ENCODE data around the gene MTMR10.

Gene MTMR10

GRCh38 chr15:30924353-30924752 lies 67.1 kb downstream of the MTMR10 start:
- Histone ChIP-seq H3K27ac (replicated peaks; ENCODE audit: low read length) (no peak overlapping the region), H3K27me3 (ENCODE audit: control insufficient read depth in 3 of 3, insufficient read depth in 3 of 3, low read depth in 1 of 3, low read length in 3 of 3) (no peaks in the 10 kb centered on the region), H2BK120ac (ENCODE audit: low read depth, low read length) (no peak overlapping the region), H2BK5ac (ENCODE audit: low read length) (no peak overlapping the region), H3K79me1 (ENCODE audit: low read depth, low read length) (peaks cover 3% of the 10 kb centered on the region), H2BK12ac (ENCODE audit: low read length) (no peak overlapping the region), H2AK5ac (ENCODE audit: low read depth, low read length) (no peak overlapping the region), H4K8ac (ENCODE audit: low read depth, low read length) (no peak overlapping the region), H3K4ac (ENCODE audit: low read length) (no peak overlapping the region), H2BK15ac (ENCODE audit: low read length) (no peak overlapping the region), H3K9me3 (replicated peaks in 1 of 2; ENCODE audit: control insufficient read depth in 2 of 2, insufficient read depth in 1 of 2, low read depth in 1 of 2, low read length in 2 of 2) (peaks cover 0 to 1% of the 10 kb centered on the region in 2 donors), H3K36me3 (replicated peaks in 1 of 2; ENCODE audit: control insufficient read depth in 2 of 2, insufficient read depth in 2 of 2, low read length in 2 of 2) (peaks cover 33 to 98% of the 10 kb centered on the region in 2 donors), H3K4me3 (ENCODE audit: low read length in 2 of 2) (no peak overlapping the region), H3K4me1 (ENCODE audit: control insufficient read depth in 2 of 2, insufficient read depth in 1 of 2, low read depth in 1 of 2, low read length in 2 of 2) (peaks cover 11 to 13% of the 10 kb centered on the region in 2 donors), H3K14ac (ENCODE audit: low read length) (no peak overlapping the region), H3K23ac (ENCODE audit: low read depth, low read length, poor library complexity) (no peak overlapping the region), H3K4me2 (ENCODE audit: insufficient read depth, low read length, poor library complexity, severe bottlenecking) (no peak overlapping the region), H4K91ac (ENCODE audit: low read depth, low read length, poor library complexity) (no peak overlapping the region), H3K9ac (ENCODE audit: low read depth, low read length, poor library complexity) (no peak overlapping the region), H2AFZ (ENCODE audit: low read length) (no peak overlapping the region), H3K18ac (ENCODE audit: low read length) (no peak overlapping the region)
- no peak for DNase-seq (ENCODE audit: low spot score)
- no CpG with 5 or more reads among the region's 5 CpGs for WGBS, 2 donors (ENCODE audit: extremely low coverage in 2 of 2, insufficient read length in 2 of 2, insufficient replicate concordance in 1 of 2)

DNA sequence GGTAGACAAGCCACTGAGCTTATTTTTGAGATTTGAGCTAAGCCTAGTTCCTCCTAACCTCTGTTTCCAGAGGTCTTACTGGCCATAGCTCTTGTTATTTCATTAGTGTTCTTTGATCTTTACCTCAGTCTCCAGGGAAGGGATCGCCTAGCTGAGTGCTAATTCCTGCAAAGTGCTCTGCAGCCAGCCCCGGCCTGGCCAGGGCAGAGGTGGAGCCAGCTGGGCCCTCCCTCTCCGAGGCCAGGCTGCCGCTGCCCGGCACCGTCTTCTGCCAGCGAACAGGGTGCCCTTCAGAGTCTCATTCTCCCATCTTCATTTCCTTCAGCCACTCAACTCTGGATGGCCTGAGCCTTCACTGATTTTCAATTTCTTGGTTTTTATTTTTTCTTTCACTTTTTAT lies 68.0 kb downstream of the MTMR10 start:
- no peak overlapping the region for H4K8ac ChIP-seq (ENCODE audit: low read depth, low read length)
- H3K27me3 ChIP-seq (ENCODE audit: control insufficient read depth in 3 of 3, insufficient read depth in 3 of 3, low read depth in 1 of 3, low read length in 3 of 3): no peaks in the 10 kb centered on the region
- DNase-seq (ENCODE audit: low spot score): no peak
- no peak overlapping the region for H2AK5ac ChIP-seq (ENCODE audit: low read depth, low read length)
- no peak overlapping the region for H4K91ac ChIP-seq (ENCODE audit: low read depth, low read length, poor library complexity)
- H2BK15ac ChIP-seq (ENCODE audit: low read length): no peak overlapping the region
- H2AFZ ChIP-seq (ENCODE audit: low read length): no peak overlapping the region
- H2BK12ac ChIP-seq (ENCODE audit: low read length): no peak overlapping the region
- H3K4me2 ChIP-seq (ENCODE audit: insufficient read depth, low read length, poor library complexity, severe bottlenecking): no peak overlapping the region
- peaks cover 29 to 95% of the 10 kb centered on the region in 2 donors for H3K36me3 ChIP-seq (replicated peaks in 1 of 2; ENCODE audit: control insufficient read depth in 2 of 2, insufficient read depth in 2 of 2, low read length in 2 of 2)
- peaks cover 3% of the 10 kb centered on the region for H3K79me1 ChIP-seq (ENCODE audit: low read depth, low read length)
- H2BK120ac ChIP-seq (ENCODE audit: low read depth, low read length): no peak overlapping the region
- no peak overlapping the region for H3K4ac ChIP-seq (ENCODE audit: low read length)
- no CpG with 5 or more reads among the region's 7 CpGs for WGBS, 2 donors (ENCODE audit: extremely low coverage in 2 of 2, insufficient read length in 2 of 2, insufficient replicate concordance in 1 of 2)
- H2BK5ac ChIP-seq (ENCODE audit: low read length): no peak overlapping the region
- peak overlapping the region; percentile 54 for H3K18ac ChIP-seq (ENCODE audit: low read length)
- peak overlapping the region; percentile 66 for H3K9ac ChIP-seq (ENCODE audit: low read depth, low read length, poor library complexity)
- no peak overlapping the region for H3K14ac ChIP-seq (ENCODE audit: low read length)
- H3K27ac ChIP-seq (replicated peaks; ENCODE audit: low read length): peak overlapping the region; percentile 94
- no peaks in the 10 kb centered on the region for H3K9me3 ChIP-seq (replicated peaks in 1 of 2; ENCODE audit: control insufficient read depth in 2 of 2, insufficient read depth in 1 of 2, low read depth in 1 of 2, low read length in 2 of 2)
- no peak overlapping the region for H3K23ac ChIP-seq (ENCODE audit: low read depth, low read length, poor library complexity)
- H3K4me1 ChIP-seq (ENCODE audit: control insufficient read depth in 2 of 2, insufficient read depth in 1 of 2, low read depth in 1 of 2, low read length in 2 of 2): peaks cover 11 to 13% of the 10 kb centered on the region in 2 donors
- H3K4me3 ChIP-seq (ENCODE audit: low read length in 2 of 2): no peak overlapping the region

- Histone ChIP-seq H3K79me1 (ENCODE audit: low read depth, low read length) (peaks cover 3% of the 10 kb centered on the region), H2BK120ac (ENCODE audit: low read depth, low read length) (no peak overlapping the region), H3K27me3 (ENCODE audit: control insufficient read depth in 3 of 3, insufficient read depth in 3 of 3, low read depth in 1 of 3, low read length in 3 of 3) (no peaks in the 10 kb centered on the region), H3K36me3 (replicated peaks in 1 of 2; ENCODE audit: control insufficient read depth in 2 of 2, insufficient read depth in 2 of 2, low read length in 2 of 2) (peaks cover 28 to 96% of the 10 kb centered on the region in 2 donors), H4K8ac (ENCODE audit: low read depth, low read length) (no peak overlapping the region), H3K27ac (replicated peaks; ENCODE audit: low read length) (peak overlapping the region; percentile 94), H3K4ac (ENCODE audit: low read length) (no peak overlapping the region), H2BK5ac (ENCODE audit: low read length) (no peak overlapping the region), H3K9ac (ENCODE audit: low read depth, low read length, poor library complexity) (no peak overlapping the region), H3K18ac (ENCODE audit: low read length) (peak overlapping the region; percentile 74), H4K91ac (ENCODE audit: low read depth, low read length, poor library complexity) (no peak overlapping the region), H3K9me3 (replicated peaks in 1 of 2; ENCODE audit: control insufficient read depth in 2 of 2, insufficient read depth in 1 of 2, low read depth in 1 of 2, low read length in 2 of 2) (no peaks in the 10 kb centered on the region), H2AK5ac (ENCODE audit: low read depth, low read length) (no peak overlapping the region), H3K23ac (ENCODE audit: low read depth, low read length, poor library complexity) (no peak overlapping the region), H2BK15ac (ENCODE audit: low read length) (no peak overlapping the region), H3K14ac (ENCODE audit: low read length) (no peak overlapping the region), H3K4me2 (ENCODE audit: insufficient read depth, low read length, poor library complexity, severe bottlenecking) (peak overlapping the region; percentile 21), H2AFZ (ENCODE audit: low read length) (no peak overlapping the region), H3K4me1 (ENCODE audit: control insufficient read depth in 2 of 2, insufficient read depth in 1 of 2, low read depth in 1 of 2, low read length in 2 of 2) (peaks cover 11 to 13% of the 10 kb centered on the region in 2 donors), H3K4me3 (ENCODE audit: low read length in 2 of 2) (no peak overlapping the region), H2BK12ac (ENCODE audit: low read length) (no peak overlapping the region)
- peak; percentile 79 for DNase-seq (ENCODE audit: low spot score)
- no CpG with 5 or more reads among the region's 14 CpGs for WGBS, 2 donors (ENCODE audit: extremely low coverage in 2 of 2, insufficient read length in 2 of 2, insufficient replicate concordance in 1 of 2)
Observed at GRCh38 chr15:30922480-30923311, 68.7 kb downstream of the MTMR10 start.

GRCh38 chr15:30921781-30922479 lies 69.5 kb downstream of the MTMR10 start:
- Histone ChIP-seq H3K23ac (ENCODE audit: low read depth, low read length, poor library complexity) (no peak overlapping the region), H4K91ac (ENCODE audit: low read depth, low read length, poor library complexity) (no peak overlapping the region), H2BK120ac (ENCODE audit: low read depth, low read length) (peak overlapping the region; percentile 88), H3K4me1 (ENCODE audit: control insufficient read depth in 2 of 2, insufficient read depth in 1 of 2, low read depth in 1 of 2, low read length in 2 of 2) (peaks cover 11 to 13% of the 10 kb centered on the region in 2 donors), H3K4ac (ENCODE audit: low read length) (peak overlapping the region; percentile 30), H3K36me3 (replicated peaks in 1 of 2; ENCODE audit: control insufficient read depth in 2 of 2, insufficient read depth in 2 of 2, low read length in 2 of 2) (peaks cover 27 to 96% of the 10 kb centered on the region in 2 donors), H3K4me3 (ENCODE audit: low read length in 2 of 2) (no peak overlapping the region), H4K8ac (ENCODE audit: low read depth, low read length) (no peak overlapping the region), H2AK5ac (ENCODE audit: low read depth, low read length) (no peak overlapping the region), H3K27me3 (ENCODE audit: control insufficient read depth in 3 of 3, insufficient read depth in 3 of 3, low read depth in 1 of 3, low read length in 3 of 3) (no peaks in the 10 kb centered on the region), H2BK5ac (ENCODE audit: low read length) (no peak overlapping the region), H3K79me1 (ENCODE audit: low read depth, low read length) (peaks cover 3% of the 10 kb centered on the region), H3K14ac (ENCODE audit: low read length) (no peak overlapping the region), H3K18ac (ENCODE audit: low read length) (peak overlapping the region; percentile 85), H2BK12ac (ENCODE audit: low read length) (no peak overlapping the region), H3K9ac (ENCODE audit: low read depth, low read length, poor library complexity) (peak overlapping the region; percentile 66), H3K27ac (replicated peaks; ENCODE audit: low read length) (peak overlapping the region; percentile 94), H2AFZ (ENCODE audit: low read length) (no peak overlapping the region), H2BK15ac (ENCODE audit: low read length) (no peak overlapping the region), H3K4me2 (ENCODE audit: insufficient read depth, low read length, poor library complexity, severe bottlenecking) (peak overlapping the region; percentile 28), H3K9me3 (replicated peaks in 1 of 2; ENCODE audit: control insufficient read depth in 2 of 2, insufficient read depth in 1 of 2, low read depth in 1 of 2, low read length in 2 of 2) (no peaks in the 10 kb centered on the region)
- DNase-seq (ENCODE audit: low spot score): no peak
- WGBS, 2 donors (ENCODE audit: extremely low coverage in 2 of 2, insufficient read length in 2 of 2, insufficient replicate concordance in 1 of 2): no CpG with 5 or more reads among the region's 9 CpGs

Data from neuronal stem cell (in vitro differentiated cells).